LNCaP clone FGC (cell line): ENCODE results near the gene FLRT2.

ENCODE experiments used
- DNase-seq: peaks from one replicate; pipeline ENCODE4 v3.0.0-alpha.2; 2011; ENCODE audit warnings: low read depth
- H3K4me3 ChIP-seq: 2 replicates; pipeline ENCODE4 v1.5.1; 2011; ENCODE audit warnings: mild to moderate bottlenecking, low read depth, low read length, control low read depth
- TF ChIP-seq, protein P1 (sequence below): IDR thresholded peaks from 2 replicates; pipeline ENCODE4 v1.5.1; 2012; ENCODE audit warnings: mild to moderate bottlenecking; ENCODE audit not compliant: control insufficient read depth, insufficient read depth; ENCODE audit errors: extremely low read depth

FLRT2 gene

DNA sequence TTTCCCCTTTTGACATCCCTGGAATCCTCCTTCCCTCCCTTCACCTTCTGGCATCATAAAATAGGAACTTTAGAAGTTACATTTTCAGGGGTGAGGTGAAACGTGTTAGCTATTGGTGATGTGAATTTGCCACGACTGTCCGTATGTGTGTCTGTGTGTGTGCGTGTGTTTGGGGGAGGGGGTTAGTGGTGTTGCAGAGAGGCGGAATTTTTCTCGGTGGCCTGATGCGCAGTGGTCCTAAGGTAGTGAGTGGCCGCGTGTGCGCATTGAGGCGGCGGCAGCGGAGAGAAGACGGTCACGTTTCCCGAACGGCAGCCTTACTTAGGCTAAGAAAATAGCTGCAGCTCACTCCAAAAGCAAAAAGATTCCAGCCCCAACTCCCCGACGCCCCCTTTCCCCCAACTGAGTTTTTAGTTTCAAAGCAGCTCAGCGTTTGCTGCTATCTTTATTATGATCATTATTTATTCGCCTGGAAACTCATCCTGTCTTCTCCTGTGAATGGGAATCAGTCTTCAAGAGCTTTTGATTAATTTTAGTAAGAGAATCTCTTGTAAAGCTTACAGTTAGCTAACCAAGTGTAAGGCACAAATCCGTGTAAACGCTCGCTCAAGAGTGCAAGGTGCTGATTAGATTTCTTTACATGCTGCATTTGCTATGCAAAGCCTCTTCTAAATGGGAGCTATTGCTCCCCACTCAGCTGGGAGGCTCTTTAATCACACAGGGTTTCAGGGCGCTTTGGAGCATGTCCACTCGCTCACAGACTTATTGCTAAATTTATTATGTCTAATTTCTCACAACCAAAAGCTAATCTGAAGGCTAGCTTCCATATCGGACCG, 4.7 kb downstream of the FLRT2 start:
- no peak for DNase-seq
- no peak overlapping the region for H3K4me3 ChIP-seq
- TF ChIP-seq, protein P1, sequence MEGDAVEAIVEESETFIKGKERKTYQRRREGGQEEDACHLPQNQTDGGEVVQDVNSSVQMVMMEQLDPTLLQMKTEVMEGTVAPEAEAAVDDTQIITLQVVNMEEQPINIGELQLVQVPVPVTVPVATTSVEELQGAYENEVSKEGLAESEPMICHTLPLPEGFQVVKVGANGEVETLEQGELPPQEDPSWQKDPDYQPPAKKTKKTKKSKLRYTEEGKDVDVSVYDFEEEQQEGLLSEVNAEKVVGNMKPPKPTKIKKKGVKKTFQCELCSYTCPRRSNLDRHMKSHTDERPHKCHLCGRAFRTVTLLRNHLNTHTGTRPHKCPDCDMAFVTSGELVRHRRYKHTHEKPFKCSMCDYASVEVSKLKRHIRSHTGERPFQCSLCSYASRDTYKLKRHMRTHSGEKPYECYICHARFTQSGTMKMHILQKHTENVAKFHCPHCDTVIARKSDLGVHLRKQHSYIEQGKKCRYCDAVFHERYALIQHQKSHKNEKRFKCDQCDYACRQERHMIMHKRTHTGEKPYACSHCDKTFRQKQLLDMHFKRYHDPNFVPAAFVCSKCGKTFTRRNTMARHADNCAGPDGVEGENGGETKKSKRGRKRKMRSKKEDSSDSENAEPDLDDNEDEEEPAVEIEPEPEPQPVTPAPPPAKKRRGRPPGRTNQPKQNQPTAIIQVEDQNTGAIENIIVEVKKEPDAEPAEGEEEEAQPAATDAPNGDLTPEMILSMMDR: no peak

DNA sequence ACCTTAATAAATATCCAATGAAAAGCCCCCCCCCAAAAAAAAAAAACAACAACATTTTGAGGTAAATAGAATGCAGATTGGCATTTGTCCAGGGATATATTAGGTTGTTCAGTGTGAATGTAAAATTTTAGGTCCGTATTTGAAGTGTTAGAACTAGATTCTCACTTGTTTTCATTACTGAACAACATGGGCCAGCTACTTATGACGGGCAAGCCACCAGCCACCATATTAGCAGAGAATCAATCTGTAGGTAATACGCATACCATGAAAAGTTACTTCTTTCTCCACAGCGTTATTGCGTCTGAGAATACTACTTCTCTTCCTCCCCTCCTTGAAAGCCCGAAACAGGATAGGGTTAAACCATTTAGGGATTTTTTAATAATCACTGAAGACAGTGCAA, 5.4 kb downstream of the FLRT2 start:
- no peak overlapping the region for H3K4me3 ChIP-seq
- no peak for DNase-seq
- TF ChIP-seq, protein P1: no peak

DNA sequence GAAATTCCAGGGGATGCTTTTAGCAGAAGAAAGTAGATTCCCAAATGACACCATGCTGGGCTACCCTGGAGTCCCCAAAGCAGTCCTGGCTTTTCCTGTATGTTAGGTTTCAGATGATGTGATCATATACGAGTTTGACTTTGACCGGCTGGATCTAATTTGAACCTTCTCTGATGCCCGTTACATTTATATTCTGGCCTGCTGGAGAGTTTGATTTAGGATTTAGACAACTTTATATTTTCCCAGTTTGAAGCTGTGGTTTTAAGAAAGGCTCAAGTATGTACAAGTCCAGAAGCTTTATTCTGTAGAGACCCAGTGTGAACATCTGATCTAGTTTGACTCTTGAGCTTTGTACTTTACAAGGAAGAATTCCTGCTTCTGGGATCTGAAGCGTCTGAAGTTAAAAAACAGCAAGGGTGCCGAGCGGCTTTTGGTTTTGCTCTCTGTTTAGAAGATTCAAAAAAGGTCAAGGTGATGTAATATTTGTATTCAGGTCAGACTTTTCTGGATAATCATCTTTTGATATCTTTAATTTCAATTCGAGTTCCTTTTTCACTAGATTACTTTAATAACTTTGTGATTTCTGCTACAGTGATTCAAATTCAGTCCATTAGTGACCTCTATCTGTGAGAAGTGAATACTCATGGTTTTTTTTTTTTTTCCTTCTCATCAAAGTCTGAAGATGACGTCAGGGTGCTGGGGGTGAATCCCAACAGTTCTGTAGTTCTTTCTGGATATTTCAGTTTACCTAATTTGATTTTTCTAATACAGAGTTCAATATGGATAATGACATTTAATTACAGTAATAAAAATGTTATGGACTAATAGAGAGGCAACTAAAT, 6.3 kb downstream of the FLRT2 start:
- DNase-seq: no peak
- no peak overlapping the region for H3K4me3 ChIP-seq
- TF ChIP-seq, protein P1: peak; percentile 38

DNA sequence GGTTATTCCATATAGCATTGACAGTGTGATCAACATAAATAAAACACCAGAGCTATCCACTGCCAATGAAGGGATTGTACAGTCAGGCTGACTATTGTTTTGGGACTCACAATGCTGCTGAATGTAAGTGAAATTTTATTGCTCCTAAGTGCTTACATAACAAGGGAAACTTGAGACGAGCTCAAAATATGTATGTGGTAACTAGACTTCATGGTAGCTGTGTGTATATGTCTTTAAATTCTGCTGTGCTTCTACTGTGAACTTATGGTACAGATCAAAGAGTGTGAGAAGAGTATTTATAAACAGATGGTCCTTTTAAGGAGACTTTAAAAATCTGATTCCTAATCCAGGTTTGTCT, 6.9 kb downstream of the FLRT2 start:
- no peak overlapping the region for H3K4me3 ChIP-seq
- TF ChIP-seq, protein P1: no peak
- DNase-seq: no peak

DNA sequence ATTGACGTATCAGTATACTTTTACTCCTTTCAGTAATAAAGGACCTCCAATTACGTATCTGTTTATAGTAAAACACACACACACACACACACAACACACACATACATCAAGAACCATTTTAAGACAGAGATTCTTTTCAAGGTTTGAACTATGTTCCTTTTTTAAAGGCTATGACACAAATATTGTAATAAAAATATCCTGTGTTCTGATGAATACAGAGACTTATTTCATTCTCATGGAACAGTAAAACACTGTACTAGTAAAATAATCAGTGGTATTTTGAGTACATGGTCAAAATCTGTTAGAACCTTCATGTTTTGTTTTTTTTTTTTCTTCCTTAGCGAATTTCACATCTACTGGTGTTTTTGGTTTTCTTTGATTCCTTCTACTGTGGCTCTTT, 7.6 kb downstream of the FLRT2 start:
- no peak for DNase-seq
- no peak overlapping the region for H3K4me3 ChIP-seq
- TF ChIP-seq, protein P1: no peak

DNA sequence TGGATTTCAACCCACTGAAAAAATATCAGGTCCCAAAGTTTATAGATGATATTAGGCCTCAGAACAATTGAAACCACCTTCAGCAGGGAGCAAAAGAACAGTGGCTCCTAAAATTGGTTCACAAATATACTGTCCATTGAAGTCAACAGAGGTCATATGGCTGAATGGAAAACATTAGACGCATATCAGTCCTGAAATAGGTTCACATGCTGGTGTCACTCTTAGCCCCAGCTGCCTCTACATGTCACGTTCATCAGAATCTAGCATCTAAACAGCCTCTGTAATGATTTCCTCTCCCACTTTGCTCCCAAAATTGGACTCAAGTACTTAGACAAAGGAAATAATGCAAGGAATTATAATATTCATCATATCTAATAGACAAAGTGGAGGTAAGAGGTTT, 8.7 kb downstream of the FLRT2 start:
- TF ChIP-seq, protein P1: no peak
- no peak for DNase-seq
- no peak overlapping the region for H3K4me3 ChIP-seq
